K562 (cell line): ENCODE results near the gene IGLON5. TPM values are rescaled to one million over a fixed set of nuclear protein-coding genes. Genes with fewer than 3 reads are reported as not detected.

Experiments used
- ATF6 ChIP-seq: sonication (generic); formaldehyde crosslinking; IDR thresholded peaks from 2 replicates; pipeline ENCODE4 v1.4.0; 2020; ENCODE audit warnings: mild to moderate bottlenecking, missing genetic modification reagents
- E2F6 ChIP-seq, 2 experiments: IDR thresholded peaks; 2 replicates each; pipeline ENCODE4 v1.6.1; 2011; ENCODE audit warnings: borderline replicate concordance in 1 of 2, control low read depth in 1 of 2, low read depth in 1 of 2, low read length in 1 of 2, mild to moderate bottlenecking in 1 of 2, mixed read lengths in 1 of 2, moderate library complexity in 1 of 2; ENCODE audit not compliant: insufficient read depth in 1 of 2, insufficient read length in 1 of 2, poor library complexity in 1 of 2, severe bottlenecking in 1 of 2; ENCODE audit errors: extremely low read depth in 1 of 2
- MAX ChIP-seq: sonication (generic); formaldehyde crosslinking; IDR thresholded peaks from 2 replicates; pipeline ENCODE4 v1.9.0; 2022; ENCODE audit warnings: mild to moderate bottlenecking, missing genetic modification reagents
- PKNOX1 ChIP-seq: fragments of 450-650 bp; IDR thresholded peaks from 2 replicates; pipeline ENCODE4 v1.6.1; 2016
- polyA plus RNA-seq, 8 experiments: library from polyadenylated mRNA; depleted of rRNA in 4 of 8; stranded (reverse) in 5 of 8; unstranded in 3 of 8; fragments of >200 nt; fragmentation: Nextera tagmentation in 2 of 8; fragmentation: Illumina TruSeq in 1 of 8; extraction: Ambion mirVana in 2 of 8; extraction: Trizol in 1 of 8; gene quantifications; 2 replicates each; pipeline versions ENCODE4 v1.2.1 to v1.2.3, GENCODE V29; 2011 to 2014; ENCODE audit warnings: inconsistent platforms in 1 of 8, missing spikeins in 1 of 8
- total RNA-seq, 7 experiments: library from RNA; depleted of rRNA in 6 of 7; stranded (reverse); fragments of >200 nt in 6 of 7; fragmentation: Illumina TruSeq in 2 of 7; extraction: Trizol in 2 of 7; gene quantifications; 2 replicates each; pipeline versions ENCODE4 v1.2.1 to v1.2.3, GENCODE V29; 2011 to 2021; ENCODE audit warnings: low replicate concordance in 1 of 7

Gene IGLON5
- total and polyA plus RNA-seq, 9 of the 15 experiments (the other 6 are each of a cell fraction or from before 2014, with no cell fraction given) = 0.03 to 0.22 (median 0.14) TPM; not detected in 2

- 0 out of 2 replicates have a peak, but pooled peaks have one; percentile 34 for TF ChIP-seq ATF6 (CRISPR knock-in tag)
- peak in 1 of 2 experiments; percentile 61 for TF ChIP-seq E2F6 (IDR thresholded peaks at IDR 0.05; ENCODE audit: borderline replicate concordance in 1 of 2, extremely low read depth in 1 of 2, insufficient read depth in 1 of 2, insufficient read length in 1 of 2, low read depth in 1 of 2, low read length in 1 of 2, poor library complexity in 1 of 2, severe bottlenecking in 1 of 2)
- peak; percentile 27; the same call in 1 of the 2 replicates for TF ChIP-seq PKNOX1
- TF ChIP-seq MAX (CRISPR knock-in tag) = peak; percentile 32
These were observed 57.2 kb downstream of the IGLON5 start, which contains the start of gene CLDND2 (continued) for GRCh38 chr19:51368366-51369282.
